NCI-H2196 treated with DMSO at 0.1 percent for 48 hours (cell line): ENCODE data around the gene HPS1.

Experiments used
- DNase-seq: peaks from one replicate; lab custom pipeline; 2025; ENCODE audit not compliant: unreplicated experiment; lab: John Stamatoyannopoulos, UW

The HPS1 gene

DNA sequence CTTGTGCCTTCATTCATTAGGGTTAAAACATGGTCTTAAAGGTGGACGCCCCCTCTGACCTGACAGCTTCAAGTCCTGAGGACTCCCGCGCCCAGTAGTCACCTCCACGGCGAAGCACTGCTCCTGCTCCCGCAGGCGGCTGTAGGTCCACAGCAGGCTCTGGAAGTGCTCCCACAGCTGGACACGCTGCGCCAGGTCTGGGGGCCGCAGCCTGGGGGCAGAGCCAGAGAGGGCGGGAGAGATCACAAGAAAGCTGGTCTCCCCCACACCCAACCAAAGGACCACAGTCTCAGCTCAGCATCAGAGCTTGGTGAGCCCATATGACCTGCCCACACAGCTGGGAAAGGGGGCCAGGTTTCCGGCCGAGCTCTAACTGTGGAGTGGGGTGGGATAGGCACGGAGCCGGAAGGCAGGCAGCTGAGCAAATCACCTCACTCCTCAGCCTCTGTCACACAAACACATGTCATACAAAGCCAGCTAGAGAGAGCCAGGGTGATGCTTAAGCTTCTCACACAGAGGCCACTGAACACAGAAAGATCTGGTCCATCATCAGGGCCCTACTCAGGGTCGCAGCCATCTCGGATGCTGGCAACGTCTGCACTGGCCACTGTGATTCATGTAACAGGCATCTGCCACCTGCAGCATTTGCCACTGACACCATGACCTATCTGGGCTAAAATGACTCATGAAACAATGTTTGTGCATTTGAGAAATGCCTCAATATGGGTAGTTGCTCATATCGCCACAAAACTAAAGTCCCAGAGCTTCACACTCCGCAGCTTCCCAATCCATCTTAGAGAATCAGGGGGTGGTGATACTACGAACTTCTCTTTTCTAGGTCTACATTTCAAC, 12.6 kb downstream of the HPS1 start:
- no peak for DNase-seq

DNA sequence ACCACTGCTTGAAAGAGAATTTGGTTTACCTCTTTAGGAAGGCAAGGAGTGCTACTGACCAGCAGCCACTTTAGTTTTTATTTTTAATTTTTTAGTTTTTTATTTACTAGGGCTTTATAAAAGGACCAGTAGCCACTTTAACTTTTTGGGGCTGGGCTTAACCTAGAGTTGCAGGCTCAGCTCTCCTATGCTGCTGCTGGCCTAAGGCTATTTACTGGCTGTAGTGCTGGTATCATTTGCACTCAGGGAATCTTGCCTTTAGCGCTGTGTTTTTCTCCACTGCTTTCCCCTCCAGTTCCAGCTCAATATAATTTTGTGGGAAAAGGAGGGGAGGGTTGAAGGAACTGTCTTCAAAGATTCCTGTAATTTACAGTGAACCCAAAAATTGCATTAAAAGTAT, 13.4 kb downstream of the HPS1 start:
- no peak for DNase-seq

DNA sequence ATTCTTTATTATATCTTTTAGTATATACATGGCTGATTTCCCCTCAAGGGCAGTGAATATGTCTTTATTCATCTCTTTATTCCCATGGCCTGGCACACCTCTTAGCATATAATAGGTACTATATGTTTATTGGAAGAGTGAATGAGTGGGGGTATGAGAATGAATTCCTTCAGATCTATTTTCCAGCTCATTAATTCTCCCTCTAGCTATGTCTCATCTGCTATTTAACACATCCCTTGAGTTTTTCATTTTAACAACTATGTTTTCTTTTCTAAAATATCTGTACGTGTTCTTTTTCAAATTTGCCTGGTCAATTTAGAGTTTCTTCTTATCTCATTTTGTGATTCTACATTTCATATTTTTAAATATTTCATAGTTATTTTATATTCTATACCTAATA, 14.4 kb downstream of the HPS1 start:
- no peak for DNase-seq

DNA sequence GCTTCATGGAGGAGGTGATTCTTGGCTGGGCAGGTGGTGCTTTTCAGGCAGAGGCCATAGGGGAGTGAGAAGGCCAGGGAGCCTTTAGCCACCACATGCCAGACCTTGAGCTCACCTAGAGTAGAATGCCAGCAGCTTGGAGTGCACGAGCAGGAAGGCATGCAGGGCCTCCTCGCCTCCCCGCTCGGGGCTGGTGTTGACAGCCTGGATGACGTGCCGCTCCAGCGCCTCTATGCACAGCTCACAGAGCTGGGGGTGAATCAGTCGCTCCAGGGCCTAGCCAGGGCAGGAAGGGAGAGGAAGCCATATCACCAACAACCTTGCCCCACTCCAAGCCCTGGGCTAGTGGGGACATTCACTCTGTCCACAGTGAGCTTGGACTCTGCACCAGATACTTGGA, 15.7 kb downstream of the HPS1 start:
- DNase-seq, result no peak

DNA sequence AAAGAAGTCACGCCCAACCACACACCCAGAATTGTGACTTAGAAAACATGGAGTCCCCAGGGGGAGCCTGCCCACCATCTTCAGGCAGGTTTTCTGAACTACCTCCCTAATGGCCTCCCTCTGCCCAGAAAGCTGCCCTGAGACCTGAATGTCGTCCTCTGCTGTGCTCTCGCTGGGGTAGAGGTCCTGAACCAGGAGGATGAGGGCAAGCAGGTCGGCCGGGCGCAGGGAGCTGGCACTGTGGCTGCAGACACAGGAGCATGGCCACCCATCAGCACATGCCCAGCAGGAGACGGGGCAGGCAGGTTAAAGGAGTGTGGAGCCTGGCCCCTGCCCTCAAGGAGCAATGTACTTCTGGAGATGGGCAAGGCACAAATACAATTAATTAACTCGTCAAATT, 16.3 kb downstream of the HPS1 start:
- no peak for DNase-seq

DNA sequence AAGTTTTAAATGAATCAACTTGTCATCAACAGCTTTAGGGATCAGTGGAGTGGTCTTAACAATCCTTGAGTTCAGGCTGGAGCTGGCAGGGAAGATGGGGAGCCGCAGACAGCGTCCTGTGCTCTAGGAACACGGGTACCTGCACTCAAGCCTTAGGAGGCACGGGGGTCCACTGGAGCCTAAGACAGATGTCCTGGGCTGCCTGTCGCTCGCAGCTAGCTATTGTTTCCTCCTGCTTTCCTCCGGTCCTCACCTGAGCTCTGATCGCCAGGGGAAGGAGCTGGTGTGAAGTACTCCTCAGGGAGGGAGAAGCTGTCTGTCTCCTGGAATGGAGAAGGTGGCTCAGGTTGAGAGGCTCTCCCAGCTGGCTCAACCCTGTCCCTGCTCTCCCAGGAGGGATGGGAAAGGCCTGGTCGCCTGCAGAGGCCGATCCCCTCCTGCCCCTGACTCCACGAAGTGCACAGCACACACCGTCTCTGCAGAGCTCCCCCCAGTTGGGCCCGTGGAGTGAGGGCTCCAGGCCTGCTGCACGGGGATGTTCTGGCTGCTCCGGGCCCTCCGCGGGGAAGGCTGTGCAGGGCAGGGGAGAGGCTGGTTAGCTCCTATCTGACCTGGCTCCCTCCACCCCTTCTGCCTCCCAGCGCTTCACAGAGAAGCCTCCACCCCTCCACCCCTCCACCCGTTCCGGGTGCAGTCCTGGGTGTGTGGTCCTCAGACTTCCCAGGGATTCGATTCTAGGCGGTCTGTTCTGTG, 17.2 kb downstream of the HPS1 start:
- DNase-seq, result no peak

DNA sequence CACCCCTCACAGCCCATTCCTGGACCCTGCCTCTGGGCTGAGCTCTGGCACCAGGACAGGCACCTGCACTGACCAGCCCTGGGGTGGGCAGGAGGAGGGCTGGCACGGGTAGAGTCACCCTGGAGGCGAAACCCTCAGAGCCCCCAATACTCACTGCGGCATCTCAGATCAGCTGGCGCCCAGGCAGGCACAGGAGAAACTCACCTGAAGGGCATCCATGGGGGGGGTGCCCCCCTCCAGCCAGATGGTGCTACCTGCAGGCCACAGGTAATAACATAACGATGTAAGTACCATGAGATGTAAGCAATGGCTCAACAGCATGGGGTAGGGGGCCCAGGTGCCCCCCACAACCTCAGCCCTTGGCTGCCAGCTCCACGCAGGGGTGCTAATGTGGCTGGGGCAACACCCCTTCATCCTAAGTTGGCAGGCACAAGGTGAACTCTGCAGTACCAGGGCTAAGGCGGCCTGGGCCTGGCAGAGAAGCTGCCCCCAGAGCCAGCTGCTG, 19.7 kb downstream of the HPS1 start:
- DNase-seq, result no peak

DNA sequence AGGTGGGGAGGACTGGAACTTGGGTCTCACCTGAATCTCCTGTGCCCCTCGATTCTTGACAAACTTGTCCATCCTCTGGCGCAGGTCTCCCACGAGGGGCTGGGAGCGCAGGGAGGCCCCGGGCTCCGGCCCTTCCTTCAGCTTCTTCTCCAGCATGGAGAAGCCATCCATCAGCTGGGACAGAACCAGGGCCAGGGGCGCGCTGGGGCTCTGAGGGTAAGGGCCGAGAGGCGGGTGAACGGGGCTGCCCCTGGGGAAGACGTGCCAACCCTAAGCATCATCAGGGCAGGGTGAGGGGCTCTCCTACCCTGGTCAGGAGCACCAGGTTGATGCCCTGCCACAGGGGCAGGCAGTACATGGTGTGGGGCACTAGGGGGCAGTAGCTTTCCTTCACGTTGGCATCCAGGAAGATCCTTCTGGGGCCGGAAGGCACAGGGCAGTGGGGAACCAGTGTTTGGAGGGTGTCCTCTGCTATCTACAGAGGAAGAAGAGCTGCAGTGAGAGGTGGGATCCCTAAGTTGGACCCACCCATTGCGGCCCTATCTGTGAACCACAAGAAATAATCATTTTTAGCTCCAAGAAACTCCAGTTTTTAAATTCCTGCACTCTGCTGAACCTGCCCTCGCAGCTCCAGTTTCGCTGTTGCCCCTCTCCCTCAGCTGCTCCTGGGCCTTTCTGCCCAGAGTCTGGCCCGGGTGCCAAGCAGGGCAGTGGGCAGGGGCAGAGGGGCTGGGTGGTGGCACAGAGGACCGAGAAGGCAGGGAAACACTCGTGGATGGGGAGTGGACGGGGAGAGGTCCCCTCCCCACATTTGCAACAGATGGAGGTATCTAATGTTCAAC, 21.0 kb downstream of the HPS1 start:
- no peak for DNase-seq

DNA sequence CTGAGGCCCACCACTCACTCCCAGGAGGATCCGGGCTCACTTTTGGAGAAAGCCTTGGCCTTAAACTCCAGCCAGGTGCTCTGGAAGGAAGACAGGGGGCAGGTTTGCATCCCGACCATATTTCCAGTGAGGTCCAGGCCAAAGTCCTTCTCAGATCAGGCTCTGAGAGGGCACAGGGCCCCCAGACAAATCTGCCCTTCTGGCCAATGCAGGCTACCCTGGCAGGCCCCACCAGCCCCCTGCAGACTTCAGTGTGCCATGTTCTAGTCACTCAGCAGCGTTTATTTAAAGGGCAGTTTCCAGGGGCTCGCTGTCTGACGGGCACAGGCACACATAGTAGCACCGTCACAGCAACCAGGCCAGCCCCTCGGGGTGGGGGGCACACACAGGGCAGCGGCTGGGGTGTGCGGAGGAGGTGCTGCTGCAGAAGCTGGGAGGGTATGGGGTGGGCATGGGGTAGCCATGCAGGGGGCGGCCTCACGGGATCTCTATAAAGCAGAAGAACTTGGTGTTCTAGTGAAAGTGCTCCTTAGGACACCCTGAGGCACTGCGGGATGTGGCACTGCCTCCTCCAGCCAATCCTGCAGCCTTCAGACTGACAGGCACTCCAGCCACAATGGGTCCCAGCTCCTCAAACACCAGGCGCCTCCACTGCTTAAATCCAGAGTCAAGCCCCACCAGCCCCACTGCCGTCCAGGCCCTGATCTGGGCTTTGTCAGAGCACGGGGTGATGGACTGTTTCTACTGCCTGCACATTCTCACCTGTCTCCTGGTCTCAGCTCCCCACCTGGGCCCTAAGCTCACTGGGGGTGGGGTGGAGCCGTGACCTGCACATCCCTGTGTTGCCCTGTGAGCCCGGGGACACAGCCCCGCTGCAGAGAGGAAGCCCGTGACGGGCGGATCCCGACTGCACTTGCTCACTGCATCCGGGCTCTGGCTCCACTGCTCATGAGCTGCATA, 22.2 kb downstream of the HPS1 start:
- DNase-seq, result no peak

DNA sequence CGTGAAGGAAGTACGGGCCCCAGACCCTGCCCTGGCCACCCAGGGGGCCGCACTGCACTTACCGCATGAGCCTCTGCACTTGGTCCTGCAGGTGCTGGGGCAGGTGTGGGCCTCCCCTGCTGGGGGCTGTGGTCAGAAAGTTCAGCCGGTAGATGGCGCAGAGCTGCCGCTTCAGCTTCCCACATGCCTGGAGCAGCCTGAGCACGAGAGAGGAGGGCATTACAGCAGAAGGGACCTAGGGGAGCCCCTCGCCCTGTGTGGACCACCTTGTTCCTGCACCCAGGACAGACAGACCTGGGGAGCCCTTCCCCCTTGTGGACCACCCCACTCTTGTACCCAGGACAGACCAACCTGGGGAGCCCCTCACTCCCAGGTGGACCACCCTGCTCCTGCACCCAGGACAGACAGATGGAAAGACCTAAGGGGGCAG, 23.0 kb downstream of the HPS1 start:
- no peak for DNase-seq

DNA sequence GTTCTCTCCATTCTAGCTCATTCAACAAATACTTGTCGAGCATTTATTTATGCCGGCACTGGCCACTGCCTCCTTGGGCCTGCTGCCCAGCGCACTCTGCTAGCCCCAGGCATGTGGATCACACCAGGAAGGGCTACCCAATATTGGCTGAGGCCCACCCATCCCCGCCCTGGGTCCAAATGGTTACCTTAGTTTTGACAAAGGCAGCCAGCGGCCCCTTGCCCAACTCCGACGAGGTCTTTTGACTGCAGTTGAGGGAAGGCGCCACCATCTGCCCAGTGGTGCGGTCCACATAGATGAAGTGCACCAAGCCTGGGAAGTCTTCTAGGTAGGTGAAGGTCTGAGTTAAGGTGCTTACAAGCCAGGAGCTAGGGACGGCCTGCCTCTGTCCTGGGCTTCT, 24.6 kb downstream of the HPS1 start:
- no peak for DNase-seq

DNA sequence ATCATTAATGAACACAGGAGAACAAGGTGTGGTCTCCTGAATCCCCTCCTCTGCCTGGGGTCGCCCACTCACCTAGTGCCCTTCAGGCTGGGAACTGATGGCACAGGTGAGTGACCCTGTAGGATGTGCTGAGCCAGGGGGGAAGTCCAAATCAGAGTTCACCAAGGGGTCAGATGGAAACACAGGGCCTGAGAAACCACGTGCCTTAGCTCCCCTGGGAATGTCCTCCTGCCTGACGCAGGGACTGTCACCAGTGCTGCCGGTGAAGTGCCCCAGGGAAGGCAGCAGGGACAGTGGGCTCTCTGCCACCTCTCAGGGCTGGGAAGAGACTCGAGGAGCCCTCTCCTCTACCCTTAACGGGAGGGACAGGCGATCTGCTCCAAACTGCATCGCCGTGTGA, 25.9 kb downstream of the HPS1 start:
- no peak for DNase-seq

DNA sequence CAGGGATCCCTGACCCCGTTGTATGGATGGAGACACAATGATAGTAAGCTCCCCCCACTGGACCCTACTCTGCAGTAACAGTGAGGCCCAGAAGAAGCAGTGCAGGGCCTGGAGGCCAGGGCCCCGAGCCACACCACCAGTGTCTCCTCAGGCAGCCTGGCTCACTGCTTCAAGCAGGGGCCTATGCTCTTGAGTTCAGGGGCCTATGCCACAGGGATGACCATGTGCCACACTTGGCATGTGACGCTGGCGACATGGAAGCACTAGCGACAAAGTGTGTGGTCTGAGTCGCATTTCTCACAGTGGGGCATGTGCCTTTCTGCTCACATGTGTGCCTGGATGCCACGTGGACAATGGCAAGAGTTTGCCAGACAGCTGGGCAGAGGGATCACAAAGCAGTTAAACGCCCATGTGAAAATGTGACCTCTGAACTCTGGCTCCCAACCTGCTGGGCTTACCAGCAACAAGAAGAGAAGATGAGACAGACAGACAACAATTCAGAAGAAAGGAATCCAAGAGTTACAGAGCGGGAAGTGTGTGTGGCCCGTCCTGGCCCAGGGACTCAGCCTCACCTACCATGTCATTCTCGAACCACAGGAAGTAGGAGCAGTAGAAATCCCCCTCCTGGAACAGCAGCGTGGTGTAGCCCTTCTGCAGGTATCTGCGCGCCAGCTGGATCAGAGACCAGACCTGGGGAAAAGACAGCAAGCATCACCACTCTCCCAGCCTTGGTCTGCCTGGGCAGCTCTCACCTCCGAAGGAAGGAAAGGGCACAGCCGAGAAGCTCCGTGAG, 27.1 kb downstream of the HPS1 start:
- DNase-seq, result no peak

DNA sequence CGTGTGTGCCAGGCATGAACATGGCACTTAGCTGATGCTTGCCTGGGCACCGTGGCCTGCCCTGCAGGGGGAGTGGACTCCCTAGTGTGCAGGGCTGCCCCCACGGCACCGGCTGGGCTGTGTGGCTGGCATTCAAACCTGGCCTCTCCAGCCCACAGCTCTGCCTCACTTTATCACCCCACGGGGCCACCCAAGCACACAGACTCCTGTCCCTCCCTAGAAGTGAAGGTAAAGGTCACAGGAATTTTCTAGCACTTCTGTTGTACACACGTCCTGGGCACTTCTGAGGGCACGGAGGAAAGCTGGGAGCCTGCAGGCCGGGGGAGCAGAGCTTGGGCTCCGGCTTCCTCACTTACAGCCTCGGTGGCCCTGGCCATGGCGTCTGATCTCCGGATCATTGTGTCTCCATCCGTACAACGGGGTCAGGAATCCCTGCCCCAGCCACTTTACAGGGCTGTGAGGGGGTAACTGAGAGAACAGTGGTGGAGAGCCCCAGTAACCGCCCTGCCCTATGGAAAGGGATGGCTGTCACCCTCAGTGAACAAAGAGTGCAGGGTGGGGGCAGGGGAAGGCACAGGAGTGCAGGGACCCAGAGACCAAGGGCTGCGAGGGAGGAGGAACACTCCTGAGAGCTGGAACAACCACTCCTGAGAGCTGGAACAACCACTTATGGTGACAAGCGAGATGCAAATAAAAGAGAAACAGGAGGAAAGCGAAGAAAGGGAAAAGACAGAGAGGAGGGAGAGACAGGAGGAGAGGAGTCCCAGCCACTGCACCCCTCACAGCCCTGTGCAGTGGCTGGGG, 27.9 kb downstream of the HPS1 start:
- DNase-seq, result no peak

DNA sequence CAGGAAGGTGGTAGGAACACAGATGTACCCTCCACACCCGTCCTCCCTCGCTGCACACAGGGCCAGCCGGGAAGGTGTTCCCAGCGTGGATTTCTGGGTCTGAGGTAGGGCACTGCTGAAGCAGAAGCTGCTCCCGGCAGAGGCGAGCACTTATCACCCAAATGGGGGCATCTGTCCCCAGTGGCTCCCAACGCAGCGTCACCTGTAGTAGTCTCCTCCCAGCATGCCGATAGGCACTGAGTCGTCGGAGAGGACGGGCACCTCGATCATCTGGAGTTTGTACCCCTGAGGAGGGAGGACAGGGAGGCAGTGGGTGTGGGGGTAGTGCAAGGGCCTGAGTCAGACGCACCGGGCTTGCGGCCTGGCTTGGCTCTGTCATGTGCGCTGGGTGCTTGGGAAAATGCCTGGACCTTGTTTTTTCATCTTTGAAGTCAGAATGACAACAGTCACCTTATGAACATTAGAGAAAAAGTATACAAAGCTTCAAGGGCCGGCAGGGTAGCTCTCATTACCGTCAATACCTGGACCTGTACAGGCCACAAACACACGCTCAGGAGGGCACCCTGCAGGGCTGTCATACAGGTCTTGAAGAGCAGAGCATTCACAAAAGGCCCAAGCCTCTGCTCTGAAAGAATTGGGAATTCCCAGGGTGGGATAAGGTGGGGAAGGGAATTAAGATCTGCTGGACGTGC, 28.6 kb downstream of the HPS1 start:
- no peak for DNase-seq

DNA sequence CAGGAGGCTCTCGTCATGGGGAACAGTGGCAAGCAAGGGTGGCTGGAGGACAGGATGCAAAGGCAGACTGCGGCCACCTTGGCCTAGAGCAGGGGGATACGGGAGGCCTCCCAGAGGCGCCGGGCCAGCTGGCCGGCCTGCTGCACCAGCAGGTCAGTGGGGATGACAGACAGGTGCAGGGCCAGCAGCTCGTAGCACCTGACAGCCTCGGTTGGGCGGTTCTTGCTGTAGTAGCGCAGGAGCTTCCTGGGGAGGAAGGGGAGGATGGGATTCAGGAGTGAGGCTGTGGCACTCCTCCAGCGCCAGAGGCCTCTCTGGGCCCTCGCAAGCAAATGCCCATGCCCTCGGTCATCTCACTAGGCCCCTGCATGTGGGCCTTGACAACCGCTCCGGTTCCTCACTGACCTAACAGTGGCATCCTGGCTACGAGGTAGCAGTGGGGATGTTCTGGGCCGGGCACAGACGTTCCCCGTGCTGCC, 29.2 kb downstream of the HPS1 start:
- no peak for DNase-seq

DNA sequence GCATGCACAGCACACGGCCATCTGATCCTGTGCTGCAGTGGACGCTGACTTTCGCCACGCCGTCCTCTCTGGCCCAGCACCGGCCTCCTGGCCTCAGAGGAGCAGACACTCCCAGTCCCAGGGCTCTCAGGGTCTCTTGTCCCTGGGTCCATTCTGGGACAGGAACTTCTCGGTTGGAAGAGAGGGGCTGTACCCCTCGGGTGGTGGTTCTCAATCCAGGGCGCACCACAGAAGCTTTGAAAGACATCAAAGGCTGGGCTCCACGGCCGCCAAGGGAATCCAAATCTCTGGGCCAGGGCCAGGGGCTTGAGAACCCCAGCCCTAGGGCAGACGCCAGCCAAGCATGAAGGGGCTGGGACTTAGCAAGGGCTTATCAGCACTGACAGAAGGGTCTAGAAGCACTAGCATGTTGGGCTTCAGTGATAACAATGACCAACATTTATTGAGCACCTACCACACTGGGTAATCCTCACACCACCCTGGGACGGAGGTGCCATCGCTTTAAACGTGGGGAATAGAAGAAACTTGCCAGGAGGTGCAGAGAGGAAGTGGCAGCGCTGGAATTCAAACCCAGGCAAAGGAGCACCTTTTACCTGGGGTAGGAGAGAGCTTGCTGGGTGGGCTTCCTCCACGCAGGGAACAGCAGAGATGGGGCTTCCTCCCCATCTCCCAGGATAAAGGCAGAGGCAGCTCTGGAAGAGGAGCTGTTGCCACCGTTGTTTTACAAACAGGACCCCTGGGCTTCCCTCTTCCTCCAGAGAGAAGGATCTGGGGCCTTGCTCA, 29.9 kb downstream of the HPS1 start:
- no peak for DNase-seq
